ENCODE results near the gene HSPA12B.

The HSPA12B gene, protein sequence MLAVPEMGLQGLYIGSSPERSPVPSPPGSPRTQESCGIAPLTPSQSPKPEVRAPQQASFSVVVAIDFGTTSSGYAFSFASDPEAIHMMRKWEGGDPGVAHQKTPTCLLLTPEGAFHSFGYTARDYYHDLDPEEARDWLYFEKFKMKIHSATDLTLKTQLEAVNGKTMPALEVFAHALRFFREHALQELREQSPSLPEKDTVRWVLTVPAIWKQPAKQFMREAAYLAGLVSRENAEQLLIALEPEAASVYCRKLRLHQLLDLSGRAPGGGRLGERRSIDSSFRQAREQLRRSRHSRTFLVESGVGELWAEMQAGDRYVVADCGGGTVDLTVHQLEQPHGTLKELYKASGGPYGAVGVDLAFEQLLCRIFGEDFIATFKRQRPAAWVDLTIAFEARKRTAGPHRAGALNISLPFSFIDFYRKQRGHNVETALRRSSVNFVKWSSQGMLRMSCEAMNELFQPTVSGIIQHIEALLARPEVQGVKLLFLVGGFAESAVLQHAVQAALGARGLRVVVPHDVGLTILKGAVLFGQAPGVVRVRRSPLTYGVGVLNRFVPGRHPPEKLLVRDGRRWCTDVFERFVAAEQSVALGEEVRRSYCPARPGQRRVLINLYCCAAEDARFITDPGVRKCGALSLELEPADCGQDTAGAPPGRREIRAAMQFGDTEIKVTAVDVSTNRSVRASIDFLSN

DNA sequence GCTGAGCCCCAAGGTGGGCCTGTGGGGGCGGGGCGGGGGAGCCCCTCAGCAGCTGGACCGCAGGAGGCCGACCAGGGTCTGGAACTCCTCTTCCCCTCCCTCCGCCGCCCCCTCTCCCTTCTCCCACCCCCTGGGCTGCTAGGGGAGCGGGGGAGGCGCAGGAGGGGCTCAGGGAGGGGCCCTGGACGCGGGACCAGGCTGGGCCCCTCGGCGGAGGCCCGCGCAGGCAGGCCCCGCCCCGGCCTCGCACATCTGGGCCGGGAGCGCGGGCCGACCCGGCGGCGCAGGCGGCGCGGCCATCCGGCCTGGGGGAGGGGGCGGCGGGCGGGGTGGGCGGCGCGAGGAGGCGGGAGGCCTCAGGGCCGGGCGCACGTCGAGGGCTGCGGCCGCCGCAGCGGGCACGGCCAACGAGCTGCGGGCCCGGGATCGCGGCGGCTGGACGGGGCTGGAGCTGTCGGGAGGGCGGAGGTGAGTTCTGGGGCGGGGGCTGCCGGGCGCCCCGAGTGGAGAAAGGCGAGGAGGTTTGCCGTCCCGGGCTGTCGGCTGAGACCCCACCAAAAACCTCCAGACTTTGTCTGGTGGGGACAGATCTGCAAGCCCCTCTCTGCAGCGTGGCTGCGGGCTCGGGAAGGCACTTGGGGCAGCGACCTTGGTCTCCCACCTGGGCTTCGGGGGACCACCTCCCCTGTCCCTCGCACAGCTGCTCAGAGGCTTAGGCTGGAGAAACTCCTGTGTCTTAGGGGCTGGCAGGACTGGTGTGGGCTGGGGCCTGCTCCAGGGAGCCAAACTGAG is at the start of gene HSPA12B:
HSPA12B (plus strand) TSS at position 359 of the 792 bp plus-strand sequence. CDS start 5,990 bp downstream, outside the sequence.
- no peaks in the 10 kb centered on the region for H3K36me3 Mint-ChIP-seq
- no peak for ATAC-seq
- no peak within 1 kb of the TSS for H3K27ac Mint-ChIP-seq
- H3K27me3 Mint-ChIP-seq: peaks cover 56% of the 10 kb centered on the region
- no peaks in the 10 kb centered on the region for H3K4me1 Mint-ChIP-seq
- no peaks in the 10 kb centered on the region for H3K9me3 Mint-ChIP-seq
- no peak within 1 kb of the TSS for H3K4me3 Mint-ChIP-seq

DNA sequence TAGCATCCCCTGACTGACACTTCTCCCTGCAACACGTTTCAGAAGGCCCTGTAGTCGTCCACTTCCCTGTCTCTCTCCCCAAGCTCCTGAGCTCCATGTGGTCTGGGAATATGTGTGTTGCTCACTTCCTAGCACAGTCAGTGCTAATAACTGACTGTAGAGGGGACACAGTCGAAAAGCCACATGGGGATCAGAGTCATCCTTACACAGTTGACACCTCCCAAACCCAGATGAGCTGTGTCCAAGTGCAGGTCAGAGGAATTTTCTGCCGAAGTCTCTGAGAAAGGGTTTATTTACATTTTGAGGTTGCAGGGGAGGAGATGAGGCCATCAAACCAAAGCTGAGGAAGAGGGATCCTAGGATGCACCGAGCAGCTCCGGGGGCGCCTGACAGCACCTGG is 47.1 kb upstream of the HSPA12B start:
- peaks cover 51% of the 10 kb centered on the region for H3K27me3 Mint-ChIP-seq
- no peak for ATAC-seq
- H3K4me1 Mint-ChIP-seq: peaks cover 14% of the 10 kb centered on the region
- H3K36me3 Mint-ChIP-seq: no peaks in the 10 kb centered on the region
- no peak overlapping the region for H3K4me3 Mint-ChIP-seq
- no peaks in the 10 kb centered on the region for H3K9me3 Mint-ChIP-seq
- H3K27ac Mint-ChIP-seq: no peak overlapping the region

DNA sequence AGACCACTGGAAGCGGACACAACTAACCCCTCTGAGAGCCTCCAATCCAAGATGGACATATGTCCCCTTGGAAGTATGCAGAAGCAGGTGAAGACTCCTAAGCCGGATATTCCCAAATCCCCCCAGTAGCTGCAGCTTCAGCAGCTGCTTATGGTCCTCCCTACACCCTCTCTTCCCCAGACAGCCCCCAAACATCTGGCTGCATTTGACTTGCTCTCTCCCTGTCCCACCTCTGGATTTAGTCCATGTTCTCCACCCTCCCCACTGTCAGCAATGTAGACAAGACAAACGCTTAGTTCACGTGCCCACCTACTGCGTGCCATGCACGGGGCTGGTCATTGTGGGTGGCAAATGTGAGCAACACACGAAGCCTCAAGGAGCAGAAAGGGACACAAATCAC is 46.1 kb upstream of the HSPA12B start:
- Mint-ChIP-seq H3K4me1 (peaks cover 9% of the 10 kb centered on the region), H3K36me3 (no peaks in the 10 kb centered on the region), H3K27me3 (peaks cover 40% of the 10 kb centered on the region), H3K4me3 (no peak overlapping the region), H3K9me3 (no peaks in the 10 kb centered on the region), H3K27ac (no peak overlapping the region)
- no peak for ATAC-seq

DNA sequence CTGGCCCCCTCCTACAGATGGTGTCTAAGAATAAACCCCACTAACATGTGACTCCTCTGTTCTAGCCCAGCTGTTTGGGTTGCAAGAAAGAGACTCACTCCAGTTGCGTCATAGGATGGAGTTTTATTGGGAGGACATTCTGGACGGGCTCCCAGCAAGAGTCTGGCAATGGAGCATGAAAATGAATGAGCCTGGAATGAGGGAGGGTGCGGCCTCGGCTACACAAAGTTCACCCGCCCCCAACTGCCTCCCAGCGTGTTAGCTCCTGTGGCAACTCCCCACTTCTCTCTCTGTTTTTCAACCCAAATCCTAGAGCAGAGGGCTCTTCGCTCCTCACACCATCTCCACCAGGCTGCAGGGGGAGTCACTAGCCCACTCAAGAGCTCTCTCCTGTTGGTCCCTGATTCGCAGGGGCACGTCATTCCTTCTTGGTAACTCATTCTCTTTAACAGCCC is 45.6 kb upstream of the HSPA12B start:
- no peaks in the 10 kb centered on the region for H3K9me3 Mint-ChIP-seq
- peaks cover 37% of the 10 kb centered on the region for H3K27me3 Mint-ChIP-seq
- peaks cover 6% of the 10 kb centered on the region for H3K4me1 Mint-ChIP-seq
- H3K27ac Mint-ChIP-seq: no peak overlapping the region
- no peak overlapping the region for H3K4me3 Mint-ChIP-seq
- H3K36me3 Mint-ChIP-seq: no peaks in the 10 kb centered on the region
- ATAC-seq: no peak

DNA sequence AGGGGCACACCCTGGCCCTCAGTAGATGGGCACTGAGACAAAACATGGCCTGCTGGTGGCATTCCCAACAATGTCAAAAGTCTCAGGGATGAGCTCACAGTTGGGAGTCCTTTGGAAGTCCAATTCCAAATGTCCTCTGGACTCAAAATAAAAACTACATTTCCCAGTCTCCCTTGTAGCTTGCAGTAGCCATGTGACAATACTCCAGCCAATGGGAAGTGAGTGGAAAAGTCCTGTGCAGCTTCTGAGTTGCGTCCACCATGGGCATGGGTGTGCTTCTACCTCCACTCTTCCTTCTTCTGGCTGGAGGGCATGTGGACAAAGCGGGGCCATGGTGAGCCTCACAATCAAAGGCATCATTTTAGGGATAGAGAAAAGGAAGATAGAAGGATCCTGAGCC is 44.8 kb upstream of the HSPA12B start:
- Mint-ChIP-seq H3K27me3 (peaks cover 37% of the 10 kb centered on the region), H3K4me3 (no peak overlapping the region), H3K4me1 (peaks cover 6% of the 10 kb centered on the region), H3K9me3 (no peaks in the 10 kb centered on the region), H3K36me3 (no peaks in the 10 kb centered on the region), H3K27ac (no peak overlapping the region)
- ATAC-seq: no peak

DNA sequence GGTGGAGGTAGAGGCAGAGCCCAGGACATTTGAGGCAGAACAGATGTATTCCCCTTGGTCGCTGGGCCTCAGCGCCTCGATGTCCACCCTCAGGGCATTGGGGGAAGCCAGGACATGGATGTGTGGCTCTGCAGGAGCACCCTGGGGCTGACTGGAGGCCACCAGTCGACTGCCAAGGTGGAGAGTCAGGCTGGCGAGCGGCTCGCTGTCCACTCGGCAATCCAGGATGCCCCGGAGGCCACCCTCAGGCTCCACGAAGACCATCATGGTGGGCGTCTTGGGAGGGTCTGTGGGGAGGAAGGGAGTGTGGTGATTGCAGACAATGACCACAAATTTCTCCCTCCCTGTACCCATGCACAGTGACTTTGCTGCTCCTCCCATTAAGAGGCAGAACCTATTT is 42.5 kb upstream of the HSPA12B start:
- Mint-ChIP-seq H3K9me3 (no peaks in the 10 kb centered on the region), H3K27ac (no peak overlapping the region), H3K36me3 (no peaks in the 10 kb centered on the region), H3K27me3 (peaks cover 21% of the 10 kb centered on the region), H3K4me3 (no peak overlapping the region), H3K4me1 (peaks cover 6% of the 10 kb centered on the region)
- ATAC-seq: no peak

DNA sequence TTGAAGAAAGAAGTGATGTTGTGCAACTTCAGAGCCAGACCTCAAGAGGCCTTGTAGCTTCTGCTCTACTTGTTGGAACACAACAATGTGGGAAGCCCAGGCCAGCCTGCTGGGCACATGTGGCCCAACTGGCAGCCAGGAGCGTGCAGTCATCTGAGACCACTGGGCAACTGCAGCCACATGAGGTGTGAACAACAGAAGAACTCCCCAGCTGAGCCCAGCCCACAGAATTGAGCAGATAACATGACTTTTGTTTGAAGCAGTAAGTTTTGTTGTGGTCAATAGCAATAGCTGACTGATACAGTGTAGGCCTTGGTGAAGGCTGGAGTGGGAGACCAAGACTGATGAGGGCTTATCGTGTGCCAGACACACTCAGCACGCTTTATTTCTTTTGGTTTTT is 42.1 kb upstream of the HSPA12B start:
- Mint-ChIP-seq H3K4me3 (no peak overlapping the region), H3K4me1 (peaks cover 6% of the 10 kb centered on the region), H3K27me3 (peaks cover 16% of the 10 kb centered on the region), H3K9me3 (no peaks in the 10 kb centered on the region), H3K36me3 (no peaks in the 10 kb centered on the region), H3K27ac (no peak overlapping the region)
- ATAC-seq: no peak

DNA sequence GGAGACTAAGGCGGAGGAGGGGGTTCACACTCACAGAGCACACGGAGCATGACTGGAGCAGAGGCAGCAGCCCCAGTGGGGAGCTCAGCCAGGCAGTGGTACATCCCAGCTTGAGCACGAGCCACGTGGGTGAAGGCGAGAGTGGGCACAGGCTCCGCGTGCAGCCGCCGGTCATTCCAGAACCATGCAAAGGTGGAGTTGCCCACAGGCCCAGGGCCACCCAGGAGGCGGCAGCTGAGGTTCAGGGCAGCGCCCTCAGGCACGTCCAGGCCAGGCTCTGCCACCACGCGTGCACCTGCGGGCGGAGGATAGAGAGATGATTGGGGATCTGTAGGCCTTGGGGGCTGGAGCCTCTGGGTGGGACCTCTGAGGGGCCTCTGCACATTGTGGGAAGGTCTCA is 41.2 kb upstream of the HSPA12B start:
- Mint-ChIP-seq H3K27ac (no peak overlapping the region), H3K36me3 (no peaks in the 10 kb centered on the region), H3K27me3 (peaks cover 8% of the 10 kb centered on the region), H3K4me3 (no peak overlapping the region), H3K9me3 (no peaks in the 10 kb centered on the region), H3K4me1 (peaks cover 6% of the 10 kb centered on the region)
- no peak for ATAC-seq

DNA sequence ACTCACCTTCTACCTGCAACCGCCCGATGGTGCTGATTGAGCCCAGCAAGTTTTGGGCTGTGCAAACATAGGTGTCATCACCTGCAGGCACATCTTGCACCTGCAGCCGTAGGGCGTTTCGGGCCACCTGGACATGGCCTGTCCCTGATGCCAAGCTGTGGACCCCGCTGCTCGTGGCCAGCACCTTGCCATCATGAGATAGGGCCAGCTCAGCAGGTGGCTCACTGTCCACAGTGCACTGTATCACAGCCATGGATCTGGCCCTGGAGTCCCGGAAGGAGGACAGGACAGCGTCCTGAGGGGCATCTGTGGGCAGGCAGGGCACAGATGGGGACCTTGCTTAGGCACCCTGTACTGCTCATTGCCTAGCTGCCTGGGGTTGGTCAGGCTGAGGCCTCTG is 40.6 kb upstream of the HSPA12B start:
- peaks cover 6% of the 10 kb centered on the region for H3K27me3 Mint-ChIP-seq
- no peak for ATAC-seq
- H3K27ac Mint-ChIP-seq: no peak overlapping the region

DNA sequence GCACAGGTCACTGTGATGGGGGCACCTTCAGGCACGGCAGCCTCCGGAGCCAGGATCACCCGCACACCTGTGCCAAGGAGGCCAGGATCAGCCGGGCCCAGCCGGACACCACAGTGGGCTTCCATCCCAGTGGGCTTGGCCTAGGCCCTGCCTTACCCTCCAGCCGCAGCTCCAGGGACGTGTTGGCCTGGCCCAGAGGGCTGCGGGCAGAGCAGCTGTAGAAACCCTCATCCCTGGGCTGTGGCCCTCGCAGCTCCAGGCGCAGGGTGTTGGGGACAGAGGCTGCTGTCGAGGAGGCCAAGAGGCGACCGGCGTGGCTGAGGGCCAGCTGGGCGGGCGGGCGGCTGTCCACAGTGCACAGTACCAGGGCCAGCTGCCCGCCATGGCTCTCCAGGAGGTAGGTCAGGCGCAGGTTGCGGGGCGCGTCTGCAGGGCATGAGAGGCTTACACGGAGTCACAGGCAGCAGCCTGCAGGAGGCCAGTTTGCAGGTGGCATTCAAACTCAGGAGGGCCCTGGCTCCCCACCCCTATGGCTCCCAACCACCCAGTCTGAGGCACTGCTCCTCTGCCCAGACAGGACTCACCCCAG is 39.7 kb upstream of the HSPA12B start:
- ATAC-seq: no peak

More for the DNA sequence above, 40.6 kb upstream of the HSPA12B start:
- Mint-ChIP-seq H3K9me3 (no peaks in the 10 kb centered on the region), H3K36me3 (no peaks in the 10 kb centered on the region), H3K4me3 (no peak overlapping the region), H3K4me1 (peaks cover 6% of the 10 kb centered on the region)

DNA sequence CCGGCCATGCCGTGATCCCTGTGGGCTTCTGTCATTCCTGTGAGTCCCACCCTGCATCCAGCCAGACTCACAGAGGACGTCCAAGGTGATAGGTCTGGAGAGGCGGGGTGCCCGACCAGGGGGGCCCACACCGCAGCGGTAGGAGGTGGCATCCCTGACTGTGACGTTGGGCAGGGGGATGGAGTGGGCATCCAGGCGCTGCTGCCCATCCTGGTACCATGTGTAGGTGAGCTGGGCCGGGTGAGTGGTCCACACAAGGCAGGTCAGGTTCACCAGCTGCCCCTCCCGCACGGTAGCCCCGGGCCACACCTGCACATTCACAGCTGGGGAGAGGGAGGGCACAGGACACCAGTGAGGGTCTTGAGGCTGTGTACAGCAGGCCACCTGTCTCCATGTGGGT is 39.1 kb upstream of the HSPA12B start:
- Mint-ChIP-seq H3K4me1 (no peaks in the 10 kb centered on the region), H3K4me3 (no peak overlapping the region), H3K36me3 (no peaks in the 10 kb centered on the region), H3K27me3 (no peaks in the 10 kb centered on the region), H3K27ac (no peak overlapping the region), H3K9me3 (no peaks in the 10 kb centered on the region)
- ATAC-seq: no peak

More for the DNA sequence above, 39.7 kb upstream of the HSPA12B start:
- Mint-ChIP-seq H3K36me3 (no peaks in the 10 kb centered on the region), H3K4me3 (no peak overlapping the region), H3K4me1 (peaks cover 3% of the 10 kb centered on the region), H3K9me3 (no peaks in the 10 kb centered on the region), H3K27me3 (no peaks in the 10 kb centered on the region), H3K27ac (no peak overlapping the region)

DNA sequence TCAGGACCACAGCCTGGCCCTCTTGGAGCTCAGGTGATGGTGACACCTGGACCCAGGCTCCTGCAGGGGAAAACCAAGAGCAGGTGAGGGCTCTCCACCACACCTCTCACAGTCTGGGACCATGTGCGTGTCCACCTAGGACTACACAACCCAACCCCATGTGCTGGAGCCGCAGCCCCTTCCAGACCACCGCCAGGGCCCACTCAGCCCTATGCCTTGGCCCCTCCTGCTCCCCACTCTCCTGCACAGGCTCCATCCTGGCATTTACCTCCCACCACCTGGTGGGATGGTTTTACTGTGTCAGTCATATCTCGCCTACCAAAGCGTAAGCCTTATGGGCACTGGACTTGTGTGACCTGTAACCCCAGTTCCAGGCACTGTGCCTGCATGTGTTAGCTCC is 37.6 kb upstream of the HSPA12B start:
- Mint-ChIP-seq H3K27ac (no peak overlapping the region), H3K9me3 (no peaks in the 10 kb centered on the region), H3K36me3 (no peaks in the 10 kb centered on the region), H3K27me3 (no peaks in the 10 kb centered on the region), H3K4me1 (no peaks in the 10 kb centered on the region), H3K4me3 (no peak overlapping the region)
- ATAC-seq: no peak

DNA sequence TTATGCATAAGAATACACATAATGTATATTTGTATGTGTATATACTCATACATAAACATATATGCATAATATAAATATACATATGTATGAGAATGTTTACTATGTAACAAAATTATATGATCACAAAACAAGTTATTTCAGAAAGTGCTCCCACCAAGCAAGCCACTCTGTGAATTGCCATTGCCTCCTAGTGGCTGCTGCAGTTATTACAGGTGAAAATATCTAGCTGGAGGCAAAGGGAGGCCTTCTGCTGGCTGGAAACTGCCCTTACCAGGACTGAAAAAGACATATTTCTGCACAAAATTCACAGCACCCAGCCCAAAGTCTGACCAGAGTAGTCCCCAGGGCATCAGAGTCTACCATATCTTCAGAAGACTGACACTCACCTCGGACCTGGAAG is 36.3 kb upstream of the HSPA12B start:
- Mint-ChIP-seq H3K27me3 (no peaks in the 10 kb centered on the region), H3K36me3 (no peaks in the 10 kb centered on the region), H3K27ac (no peak overlapping the region), H3K9me3 (no peaks in the 10 kb centered on the region), H3K4me1 (no peaks in the 10 kb centered on the region), H3K4me3 (no peak overlapping the region)
- ATAC-seq: no peak

DNA sequence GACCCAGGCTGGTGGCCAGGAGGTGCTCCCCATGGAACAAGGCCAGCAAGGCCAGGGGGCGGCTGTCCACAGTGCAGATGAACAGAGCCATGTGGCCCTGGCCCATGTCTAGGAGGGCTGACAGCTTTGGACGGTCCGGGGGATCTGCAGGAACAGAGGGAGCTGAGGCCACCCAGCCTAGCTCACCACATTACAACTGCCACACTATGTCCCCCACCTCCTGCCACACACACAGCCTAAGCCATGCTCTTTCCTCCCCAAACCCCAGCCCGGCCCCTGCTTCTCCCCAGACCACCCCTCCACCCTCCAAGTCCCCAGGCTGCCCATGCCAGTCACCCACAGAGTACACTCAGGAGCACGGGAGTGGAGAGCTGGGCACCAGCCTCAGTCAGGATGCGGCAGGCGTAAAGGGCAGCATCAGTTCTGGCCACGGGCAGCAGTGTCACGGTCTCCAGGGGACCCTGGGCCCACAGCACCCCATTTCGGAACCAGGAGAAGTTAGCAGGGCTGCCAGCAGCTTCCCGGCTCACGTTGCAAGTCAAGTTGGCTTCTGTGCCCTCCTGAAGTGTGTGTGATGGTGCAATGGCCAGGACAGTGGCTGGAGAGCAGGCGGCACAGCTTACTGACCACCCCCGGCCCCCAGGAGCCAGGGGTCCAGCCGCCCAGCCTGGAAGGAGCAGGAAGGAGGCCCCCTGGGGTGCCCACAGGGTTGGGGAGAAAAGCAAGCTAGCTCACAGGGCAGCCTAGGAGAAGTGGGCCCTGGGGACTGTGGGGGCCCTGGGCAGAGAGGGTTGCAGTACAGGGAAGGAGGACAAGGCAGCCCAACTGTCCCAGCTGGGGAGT is 35.5 kb upstream of the HSPA12B start:
- Mint-ChIP-seq H3K4me1 (no peaks in the 10 kb centered on the region), H3K36me3 (no peaks in the 10 kb centered on the region), H3K27me3 (no peaks in the 10 kb centered on the region), H3K27ac (no peak overlapping the region), H3K4me3 (no peak overlapping the region), H3K9me3 (no peaks in the 10 kb centered on the region)
- no peak for ATAC-seq
